ENCODE results near the gene SEPTIN11.

DNA sequence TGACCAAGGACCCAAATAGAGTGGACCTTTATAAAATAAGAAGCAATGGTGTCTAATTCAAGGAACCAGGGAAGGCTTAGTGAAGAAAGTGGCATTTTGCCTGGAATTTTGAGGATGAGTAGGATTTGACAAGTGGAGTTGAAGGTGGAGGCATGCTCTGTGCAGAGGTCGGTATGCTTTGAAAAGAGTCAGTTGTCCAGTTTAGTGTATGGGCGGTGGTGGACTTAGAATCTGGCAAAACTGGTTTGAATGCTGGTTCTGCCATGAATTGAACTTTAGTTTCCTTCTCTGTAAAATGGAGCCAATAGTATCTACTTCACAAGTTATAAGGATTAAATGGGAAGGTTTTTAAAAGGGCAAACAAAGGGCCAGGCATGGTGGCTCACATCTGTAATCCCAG lies 29.7 kb downstream of the SEPTIN11 start:
- TF ChIP-seq, protein P1, sequence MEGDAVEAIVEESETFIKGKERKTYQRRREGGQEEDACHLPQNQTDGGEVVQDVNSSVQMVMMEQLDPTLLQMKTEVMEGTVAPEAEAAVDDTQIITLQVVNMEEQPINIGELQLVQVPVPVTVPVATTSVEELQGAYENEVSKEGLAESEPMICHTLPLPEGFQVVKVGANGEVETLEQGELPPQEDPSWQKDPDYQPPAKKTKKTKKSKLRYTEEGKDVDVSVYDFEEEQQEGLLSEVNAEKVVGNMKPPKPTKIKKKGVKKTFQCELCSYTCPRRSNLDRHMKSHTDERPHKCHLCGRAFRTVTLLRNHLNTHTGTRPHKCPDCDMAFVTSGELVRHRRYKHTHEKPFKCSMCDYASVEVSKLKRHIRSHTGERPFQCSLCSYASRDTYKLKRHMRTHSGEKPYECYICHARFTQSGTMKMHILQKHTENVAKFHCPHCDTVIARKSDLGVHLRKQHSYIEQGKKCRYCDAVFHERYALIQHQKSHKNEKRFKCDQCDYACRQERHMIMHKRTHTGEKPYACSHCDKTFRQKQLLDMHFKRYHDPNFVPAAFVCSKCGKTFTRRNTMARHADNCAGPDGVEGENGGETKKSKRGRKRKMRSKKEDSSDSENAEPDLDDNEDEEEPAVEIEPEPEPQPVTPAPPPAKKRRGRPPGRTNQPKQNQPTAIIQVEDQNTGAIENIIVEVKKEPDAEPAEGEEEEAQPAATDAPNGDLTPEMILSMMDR (IDR thresholded peaks at IDR 0.05; ENCODE audit: control extremely low read depth in 1 of 3, insufficient read depth in 1 of 3, low read depth in 1 of 3, low read length in 3 of 3) = no peak
- TF ChIP-seq, protein P2, sequence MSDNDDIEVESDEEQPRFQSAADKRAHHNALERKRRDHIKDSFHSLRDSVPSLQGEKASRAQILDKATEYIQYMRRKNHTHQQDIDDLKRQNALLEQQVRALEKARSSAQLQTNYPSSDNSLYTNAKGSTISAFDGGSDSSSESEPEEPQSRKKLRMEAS (IDR thresholded peaks at IDR 0.05) = no peak
- TF ChIP-seq CREB1 (IDR thresholded peaks at IDR 0.05) = no peak
